WTC11 (cell line): Measurements from ENCODE around the gene NOP9.

Source experiments
- CTCF ChIP-seq: fragments of 200-600 bp; IDR thresholded peaks from 2 replicates; pipeline ENCODE4 v1.8.0; 2022; ENCODE audit warnings: antibody characterized with exemption
- E2F4 ChIP-seq: sonication (generic); formaldehyde crosslinking; IDR thresholded peaks from 2 replicates; pipeline ENCODE4 v1.8.1; 2022; ENCODE audit warnings: low read depth, mild to moderate bottlenecking, moderate library complexity, missing genetic modification reagents, borderline replicate concordance
- FOXK1 ChIP-seq: sonication (generic); formaldehyde crosslinking; IDR thresholded peaks from 2 replicates; pipeline ENCODE4 v1.8.0; 2022; ENCODE audit warnings: mild to moderate bottlenecking, moderate library complexity, missing genetic modification reagents
- MXD4 ChIP-seq: fragments of 250-450 bp; sonication (Bioruptor Pico); IDR thresholded peaks from 2 replicates; pipeline ENCODE4 v1.8.0; 2021; ENCODE audit warnings: mild to moderate bottlenecking, moderate library complexity, borderline replicate concordance
- MYBL2 ChIP-seq: sonication (generic); formaldehyde crosslinking; IDR thresholded peaks from 2 replicates; pipeline ENCODE4 v1.8.1; 2023; ENCODE audit warnings: mild to moderate bottlenecking, moderate library complexity, missing genetic modification reagents
- NFE2L1 ChIP-seq: sonication (generic); formaldehyde crosslinking; IDR thresholded peaks from 2 replicates; pipeline ENCODE4 v1.8.1; 2023; ENCODE audit warnings: missing genetic modification reagents
- NFYB ChIP-seq: sonication (generic); formaldehyde crosslinking; conservative IDR thresholded peaks from 2 replicates; pipeline ENCODE4 v1.8.0; 2022; ENCODE audit warnings: low read depth, missing genetic modification reagents
- ZNF425 ChIP-seq: fragments of 250-450 bp; sonication (Bioruptor Pico); conservative IDR thresholded peaks from 2 replicates; pipeline ENCODE4 v1.9.0; 2021; ENCODE audit warnings: mild to moderate bottlenecking
- TF ChIP-seq, protein P1 (sequence below): sonication (generic); formaldehyde crosslinking; IDR thresholded peaks from 2 replicates; pipeline ENCODE4 v1.8.0; 2022; ENCODE audit warnings: mild to moderate bottlenecking, missing genetic modification reagents

GRCh38 chr14:24322672-24323071 lies 23.0 kb downstream of the NOP9 start:
- TF ChIP-seq, protein P1, sequence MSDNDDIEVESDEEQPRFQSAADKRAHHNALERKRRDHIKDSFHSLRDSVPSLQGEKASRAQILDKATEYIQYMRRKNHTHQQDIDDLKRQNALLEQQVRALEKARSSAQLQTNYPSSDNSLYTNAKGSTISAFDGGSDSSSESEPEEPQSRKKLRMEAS (CRISPR knock-in tag): no peak
- TF ChIP-seq CTCF (no peak), MXD4 (CRISPR knock-in tag) (no peak), MYBL2 (CRISPR knock-in tag) (no peak), NFYB (CRISPR knock-in tag) (no peak), FOXK1 (CRISPR knock-in tag) (no peak), ZNF425 (CRISPR knock-in tag) (no peak), NFE2L1 (CRISPR knock-in tag) (no peak), E2F4 (CRISPR knock-in tag) (no peak)
